GM12892 (cell line): ENCODE data around the gene C2CD3.

Experiments used
- POLR2A ChIP-seq: IDR thresholded peaks from 2 replicates; pipeline ENCODE4 v1.6.1; 2011; ENCODE audit warnings: low read depth, low read length, control low read depth
- POLR2AphosphoS5 ChIP-seq: IDR thresholded peaks from 2 replicates; pipeline ENCODE4 v1.6.1; 2011; ENCODE audit warnings: low read depth, low read length, control low read depth

- TF ChIP-seq POLR2A (no peak), POLR2AphosphoS5 (no peak)
Measured at GRCh38 chr11:73988227-73988626, 182.6 kb downstream of the C2CD3 start.
